Measurements from ENCODE around the gene PER2. TPM values are rescaled to one million over a fixed set of nuclear protein-coding genes. Genes with fewer than 3 reads are reported as not detected.

Gene PER2
- total and polyA plus RNA-seq, 2 of the 4 experiments (the other 2 are of a cell fraction): 1.7 to 3.2 TPM

DNA sequence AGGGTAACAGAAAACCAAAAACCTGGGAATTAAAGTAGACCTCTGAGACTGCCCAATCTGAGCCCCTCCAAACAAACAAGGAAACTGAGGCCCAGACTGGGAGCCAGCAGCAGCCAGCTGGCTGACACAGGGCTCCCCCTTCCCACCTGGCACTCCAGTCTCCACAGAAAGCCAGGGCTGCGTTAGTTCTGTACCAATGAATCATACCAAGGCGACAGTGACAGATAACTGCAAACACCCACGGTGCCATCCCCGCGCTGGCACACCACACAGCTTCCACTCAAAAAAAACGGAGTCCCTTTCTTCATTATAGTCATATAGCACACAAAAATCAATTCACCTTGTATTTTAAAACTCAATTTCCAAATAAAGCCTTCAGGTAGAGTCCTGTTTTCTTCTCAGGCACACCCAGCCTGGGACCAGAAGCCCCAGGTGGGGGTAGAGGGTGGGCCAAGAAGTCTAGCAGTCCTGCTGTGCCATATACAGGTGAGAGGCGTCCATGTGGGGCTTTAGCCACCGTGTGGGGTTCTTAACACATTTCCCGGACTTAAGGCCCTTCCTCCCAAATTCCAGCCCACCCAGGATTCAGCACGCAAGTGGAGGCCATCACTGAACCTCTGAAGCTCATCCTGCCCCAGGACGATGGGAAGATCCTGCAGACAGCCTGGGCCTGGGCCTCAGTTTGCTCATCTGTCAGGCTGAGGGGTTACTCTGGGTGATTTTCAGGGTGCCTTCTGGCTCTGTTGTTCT, 1.2 kb downstream of the PER2 start (continued):
- TF ChIP-seq RAD21 (IDR thresholded peaks at IDR 0.05; ENCODE audit: low read length) (no peak), CEBPB (IDR thresholded peaks at IDR 0.05; ENCODE audit: low read depth, low read length) (no peak), NFE2L2 (IDR thresholded peaks at IDR 0.05; ENCODE audit: low read depth, low read length) (no peak)

DNA sequence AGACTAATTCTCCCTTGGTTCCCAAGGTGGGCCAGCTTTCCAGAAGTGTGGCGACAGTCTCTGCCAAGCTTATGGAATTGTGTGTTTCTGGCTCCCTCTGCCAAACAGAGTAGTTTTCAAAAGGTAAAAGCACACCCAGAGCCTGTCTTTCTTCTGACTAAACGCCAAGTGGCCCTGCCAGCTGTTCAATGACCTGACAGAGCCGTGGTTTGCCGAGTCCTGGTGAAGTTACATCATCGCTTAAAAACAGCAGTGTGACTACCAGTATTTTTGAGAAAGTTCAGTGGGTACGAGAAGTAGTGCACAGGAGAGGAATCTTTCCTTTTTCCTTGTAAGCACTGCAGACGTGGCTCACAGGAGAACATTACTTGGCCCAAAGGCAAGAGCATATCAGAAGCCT, 1.9 kb downstream of the PER2 start:
- Histone ChIP-seq H4K8ac (ENCODE audit: low read depth in 2 of 2, low read length in 2 of 2) (peak overlapping the region in 1 of 2 experiments; percentile 55; a peak in 1 of 4 replicates), H3K9me1 (ENCODE audit: insufficient read depth, low read length) (peaks cover 14% of the 10 kb centered on the region), H3K14ac (replicated peaks; ENCODE audit: low read depth, low read length) (0 out of 2 replicates have a peak overlapping the region, but pooled peaks have one; percentile 12), H3K9me3 (ENCODE audit: control insufficient read depth, insufficient read depth, low read length) (no peaks in the 10 kb centered on the region), H3K56ac (ENCODE audit: extremely low read depth, insufficient read depth, low read length) (no peak overlapping the region), H4K20me1 (ENCODE audit: insufficient read depth, low read length) (no peaks in the 10 kb centered on the region; the same call in 1 of the 2 replicates), H2BK5ac (ENCODE audit: low read depth, low read length, poor library complexity, severe bottlenecking) (no peak overlapping the region), H2BK20ac (ENCODE audit: low read depth, low read length) (no peak overlapping the region; the same call in 1 of the 2 replicates), H2AK9ac (replicated peaks; ENCODE audit: low read depth, low read length, poor library complexity) (no peak overlapping the region), H2AFZ (replicated peaks; ENCODE audit: low read length, poor library complexity) (no peak overlapping the region), H3K4me2 (ENCODE audit: low read depth, low read length) (peak overlapping the region; percentile 11; the same call in 1 of the 2 replicates), H4K91ac (ENCODE audit: insufficient read depth, low read depth, low read length) (peak overlapping the region; percentile 62; the same call in 1 of the 2 replicates), H4K5ac (ENCODE audit: low read depth, low read length) (no peak overlapping the region), H3K27ac (ENCODE audit: insufficient read depth, low read length) (peak overlapping the region; percentile 30; the same call in 1 of the 2 replicates), H2BK120ac (ENCODE audit: low read depth, low read length) (peak overlapping the region; percentile 77; the same call in 1 of the 2 replicates), H3K4ac (ENCODE audit: low read depth, low read length) (no peak overlapping the region; the same call in 1 of the 2 replicates), H3K18ac (ENCODE audit: low read depth, low read length) (no peak overlapping the region), H3K79me1 (ENCODE audit: low read depth in 1 of 2, low read length in 2 of 2) (peaks cover 20 to 56% of the 10 kb centered on the region in 2 experiments), H3K27me3 (ENCODE audit: control insufficient read depth, insufficient read depth, low read length) (no peaks in the 10 kb centered on the region), H3K36me3 (ENCODE audit: control insufficient read depth, insufficient read depth, low read length) (no peaks in the 10 kb centered on the region), H3K9ac (ENCODE audit: low read depth, low read length) (no peak overlapping the region), H3K4me3 (ENCODE audit: insufficient read depth, low read depth, low read length) (no peak overlapping the region), H2BK15ac (ENCODE audit: low read depth, low read length) (peak overlapping the region; percentile 23; the same call in 1 of the 3 replicates), H2AK5ac (ENCODE audit: low read depth, low read length) (peak overlapping the region; percentile 50; the same call in 1 of the 2 replicates), H3K23ac (ENCODE audit: low read depth, low read length) (no peak overlapping the region), H3K4me1 (ENCODE audit: control insufficient read depth, insufficient read depth, low read length) (peaks cover 23% of the 10 kb centered on the region)
- WGBS, 2 experiments (ENCODE audit: extremely low coverage in 2 of 2, insufficient read length in 1 of 2): 44% methylated on average over 4 of the region's 7 CpGs; no CpG with 5 or more reads in 1 of the 2 experiments
- dilution Hi-C loops (cut with HindIII; ENCODE audit: low sequenced_read_pairs, unreplicated experiment) (no loop called here), intact Hi-C loops (cut with micrococcal nuclease) (loop anchor here (5.0 to 10.0 kb wide), 2 partner anchors 146 to 612 kb away; no protein-coding TSS in a partner anchor), in situ Hi-C loops (cut with MboI; ENCODE audit: low sequenced_read_pairs) (no loop called here)
- ChIA-PET POLR2A (ENCODE audit: unreplicated experiment) (no interaction called here), CTCF (no interaction called here)
- ATAC-seq (ENCODE audit: low read depth): no peak
- TF ChIP-seq CEBPB (IDR thresholded peaks at IDR 0.05; ENCODE audit: low read depth, low read length) (peak; percentile 80), MAFK (IDR thresholded peaks at IDR 0.05; ENCODE audit: low read depth, low read length) (no peak)
- no TSS peak for BruUV-seq (replicated peaks)
- peak; percentile 86 for DNase-seq

All from IMR-90 (cell line).